ENCODE data around the gene VPS11. TPM values are rescaled to one million over a fixed set of nuclear protein-coding genes. Genes with fewer than 3 reads are reported as not detected.

VPS11 gene
- total RNA-seq, 4 donors from 2014 or later = 30.2 to 44.1 (median 41.3) TPM

DNA sequence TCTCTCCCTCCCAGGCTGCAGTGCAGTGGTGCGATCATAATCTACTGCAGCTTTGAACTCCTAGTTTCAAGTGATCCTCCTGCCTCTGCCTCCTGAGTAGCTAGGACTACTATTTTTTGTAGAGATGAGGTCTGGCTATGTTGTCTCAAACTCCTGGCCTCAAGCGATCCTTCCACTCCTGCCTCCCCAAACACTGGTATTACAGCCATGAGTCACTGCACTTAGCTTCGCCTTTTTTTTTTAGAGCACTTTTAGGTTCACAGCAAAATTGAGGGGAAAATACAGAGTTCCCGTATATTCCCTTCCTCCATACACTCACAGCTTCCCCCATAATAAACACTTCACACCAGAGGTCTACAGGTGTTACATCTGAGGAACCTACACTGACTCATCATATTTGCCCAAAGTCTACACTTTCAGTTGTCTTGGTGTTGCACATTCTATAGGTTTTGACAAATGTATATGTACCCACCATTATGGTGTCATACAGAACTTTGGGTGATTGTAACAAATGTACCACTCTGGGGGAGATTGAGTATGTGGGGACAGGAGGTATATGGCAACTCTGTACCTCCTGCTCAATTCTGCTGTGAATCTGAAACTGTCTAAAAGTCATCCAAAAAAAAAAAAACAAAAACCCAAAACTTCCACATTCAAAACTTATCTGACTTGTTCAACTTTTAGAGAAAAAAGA is 25.6 kb upstream of the VPS11 start:
- DNase-seq (ENCODE audit: low spot score in 2 of 2) = no peak
- 83 to 95% methylated on average over 4 of the region's 4 CpGs for WGBS, 2 donors
- intact Hi-C loops (cut with DNase I; ENCODE audit: low total_unique reads) = loop anchor here (10.0 kb wide), 1 partner anchor 153 kb away; no protein-coding TSS in a partner anchor
- no peak overlapping the region for H3K4me3 ChIP-seq (ENCODE audit: low read depth, poor library complexity, severe bottlenecking)
- TF ChIP-seq, protein P1, sequence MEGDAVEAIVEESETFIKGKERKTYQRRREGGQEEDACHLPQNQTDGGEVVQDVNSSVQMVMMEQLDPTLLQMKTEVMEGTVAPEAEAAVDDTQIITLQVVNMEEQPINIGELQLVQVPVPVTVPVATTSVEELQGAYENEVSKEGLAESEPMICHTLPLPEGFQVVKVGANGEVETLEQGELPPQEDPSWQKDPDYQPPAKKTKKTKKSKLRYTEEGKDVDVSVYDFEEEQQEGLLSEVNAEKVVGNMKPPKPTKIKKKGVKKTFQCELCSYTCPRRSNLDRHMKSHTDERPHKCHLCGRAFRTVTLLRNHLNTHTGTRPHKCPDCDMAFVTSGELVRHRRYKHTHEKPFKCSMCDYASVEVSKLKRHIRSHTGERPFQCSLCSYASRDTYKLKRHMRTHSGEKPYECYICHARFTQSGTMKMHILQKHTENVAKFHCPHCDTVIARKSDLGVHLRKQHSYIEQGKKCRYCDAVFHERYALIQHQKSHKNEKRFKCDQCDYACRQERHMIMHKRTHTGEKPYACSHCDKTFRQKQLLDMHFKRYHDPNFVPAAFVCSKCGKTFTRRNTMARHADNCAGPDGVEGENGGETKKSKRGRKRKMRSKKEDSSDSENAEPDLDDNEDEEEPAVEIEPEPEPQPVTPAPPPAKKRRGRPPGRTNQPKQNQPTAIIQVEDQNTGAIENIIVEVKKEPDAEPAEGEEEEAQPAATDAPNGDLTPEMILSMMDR (IDR thresholded peaks at IDR 0.05) = no peak
- TF ChIP-seq POLR2A (IDR thresholded peaks at IDR 0.05) = no peak

DNA sequence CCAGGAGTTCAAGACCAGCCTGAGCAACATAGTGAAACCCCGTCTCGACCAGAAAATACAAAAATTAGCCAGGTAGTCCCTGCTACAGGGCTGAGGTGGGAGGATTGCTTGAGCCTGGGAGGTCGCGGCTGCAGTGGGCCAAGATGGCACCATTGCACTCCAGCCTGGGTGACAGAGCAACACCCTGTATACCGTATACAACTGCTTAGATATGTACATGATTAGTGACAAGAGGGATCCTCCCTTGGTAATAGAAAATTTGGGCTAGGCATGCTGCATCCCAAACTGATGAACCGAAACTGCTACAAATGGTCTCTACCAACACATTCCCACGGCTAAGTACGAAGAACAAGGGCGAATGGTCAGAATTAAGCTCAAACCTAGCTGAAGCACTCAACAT is 24.7 kb upstream of the VPS11 start:
- no peak for DNase-seq (ENCODE audit: low spot score in 2 of 2)
- intact Hi-C loops (cut with DNase I; ENCODE audit: low total_unique reads) = loop anchor here (10.0 kb wide), 1 partner anchor 152 kb away; no protein-coding TSS in a partner anchor
- 92% methylated on average over 9 of the region's 9 CpGs for WGBS, 2 donors
- no peak overlapping the region for H3K4me3 ChIP-seq (ENCODE audit: low read depth, poor library complexity, severe bottlenecking)
- TF ChIP-seq, protein P1 (IDR thresholded peaks at IDR 0.05) = no peak
- no peak for TF ChIP-seq POLR2A (IDR thresholded peaks at IDR 0.05)

DNA sequence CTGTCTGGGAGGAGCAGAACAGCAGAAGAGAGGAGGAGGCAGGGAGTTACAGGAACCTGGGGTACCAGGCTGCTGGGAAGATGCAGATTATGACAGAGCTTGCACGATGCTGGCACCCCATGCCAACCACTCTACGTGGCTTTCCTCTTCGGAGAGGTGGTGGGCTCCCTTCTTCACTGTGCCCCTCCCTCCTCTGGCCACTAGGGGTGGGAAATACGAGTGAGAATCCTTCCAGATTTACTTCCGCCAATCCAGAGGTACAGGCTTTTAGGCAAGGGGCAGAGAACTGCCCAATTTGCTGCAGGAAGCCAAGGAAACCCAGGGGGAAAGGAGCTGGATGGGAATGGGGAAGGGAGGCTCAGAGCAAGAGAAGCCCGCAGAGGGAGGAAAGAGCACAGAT is 22.9 kb upstream of the VPS11 start:
- WGBS, 2 donors = 72 to 80% methylated on average over 6 of the region's 6 CpGs
- intact Hi-C loops (cut with DNase I; ENCODE audit: low total_unique reads) = loop anchor here (10.0 kb wide), 1 partner anchor 150 kb away; no protein-coding TSS in a partner anchor
- no peak overlapping the region for H3K4me3 ChIP-seq (ENCODE audit: low read depth, poor library complexity, severe bottlenecking)
- TF ChIP-seq POLR2A (IDR thresholded peaks at IDR 0.05) = no peak
- TF ChIP-seq, protein P1 (IDR thresholded peaks at IDR 0.05) = no peak
- no peak for DNase-seq (ENCODE audit: low spot score in 2 of 2)

DNA sequence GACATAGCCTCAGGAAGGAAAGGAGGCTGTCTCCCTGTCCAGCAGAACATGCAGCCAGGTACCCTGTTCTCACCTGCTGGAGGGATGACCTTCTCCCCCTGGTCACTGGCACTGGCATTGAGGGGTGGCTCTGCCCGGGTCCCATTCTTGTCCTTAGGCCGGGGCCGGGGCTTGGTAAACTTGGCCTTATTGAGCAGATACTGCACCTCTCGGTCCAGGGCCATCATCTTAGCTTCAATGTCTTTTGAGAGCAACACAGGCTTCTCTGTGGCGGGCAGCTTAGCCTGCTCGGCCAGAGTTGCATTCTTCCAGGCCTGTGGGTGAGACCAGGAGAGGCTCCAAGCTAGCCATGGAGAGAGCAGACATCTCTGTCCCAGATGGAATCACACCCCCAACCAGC is 21.1 kb upstream of the VPS11 start:
- H3K4me3 ChIP-seq (ENCODE audit: low read depth, poor library complexity, severe bottlenecking) = no peak overlapping the region
- TF ChIP-seq, protein P1 (IDR thresholded peaks at IDR 0.05) = no peak
- TF ChIP-seq POLR2A (IDR thresholded peaks at IDR 0.05) = no peak
- intact Hi-C loops (cut with DNase I; ENCODE audit: low total_unique reads) = loop anchor here (10.0 kb wide), 1 partner anchor 148 kb away; no protein-coding TSS in a partner anchor
- DNase-seq (ENCODE audit: low spot score in 2 of 2) = no peak
- 94 to 95% methylated on average over 6 of the region's 6 CpGs for WGBS, 2 donors

DNA sequence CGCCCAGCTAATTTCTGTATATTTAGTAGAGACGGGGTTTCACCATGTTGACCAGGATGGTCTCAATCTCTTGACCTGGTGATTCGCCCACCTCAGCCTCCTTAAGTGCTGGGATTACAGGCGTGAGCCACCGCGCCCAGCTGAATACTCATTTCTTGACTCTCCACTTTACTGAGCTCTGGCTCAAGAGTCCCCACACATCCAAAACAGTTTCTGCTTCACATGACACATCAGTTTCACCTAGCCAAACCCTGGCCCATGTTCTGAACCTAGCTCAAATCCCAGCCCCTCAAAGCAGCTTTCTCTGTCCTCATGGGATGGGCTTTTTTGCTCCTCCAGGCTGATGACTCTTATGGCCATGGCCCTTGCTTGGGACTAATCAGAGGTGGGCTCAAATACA is 20.4 kb upstream of the VPS11 start:
- DNase-seq (ENCODE audit: low spot score in 2 of 2) = no peak
- intact Hi-C loops (cut with DNase I; ENCODE audit: low total_unique reads) = loop anchor here (10.0 kb wide), 1 partner anchor 148 kb away; no protein-coding TSS in a partner anchor
- TF ChIP-seq, protein P1 (IDR thresholded peaks at IDR 0.05) = no peak
- TF ChIP-seq POLR2A (IDR thresholded peaks at IDR 0.05) = no peak
- no peak overlapping the region for H3K4me3 ChIP-seq (ENCODE audit: low read depth, poor library complexity, severe bottlenecking)
- WGBS, 2 donors = 96 to 97% methylated on average over 6 of the region's 6 CpGs

Measured in lower leg skin (tissue), 4 donors.